Endothelial cell of umbilical vein (primary cell): ENCODE data around the gene P4HA3. TPM values are rescaled to one million over a fixed set of nuclear protein-coding genes. Genes with fewer than 3 reads are reported as not detected.

ENCODE experiments used
- BruUV-seq: library from RNA; stranded (reverse); fragments of 400-500 nt; replicated peaks from 2 replicates; lab custom pipeline; 2021; lab: Mats Ljungman, UMichigan
- CTCF ChIA-PET: fragments of 300-600, 350-600 bp; sonication (Branson Sonifier 250); formaldehyde crosslinking; loops from one replicate; lab custom pipeline; 2021; ENCODE audit warnings: antibody characterized with exemption, inconsistent platforms; lab: Charles Lee
- POLR2A ChIA-PET: fragments of 300-600, 350-600 bp; sonication (Branson Sonifier 250); formaldehyde crosslinking; loops from one replicate; lab custom pipeline; 2021; ENCODE audit warnings: antibody characterized with exemption, inconsistent platforms; lab: Charles Lee
- DNase-seq: peaks from one replicate; pipeline ENCODE4 v3.0.0-alpha.2; 2011; ENCODE audit warnings: low read depth, low spot score
- FAIRE-seq: peaks from 2 replicates; lab custom pipeline; 2011; peaks lifted over from hg19 to GRCh38; lab: Jason Lieb, UNC
- H2AFZ ChIP-seq: 2 replicates; pipeline ENCODE4 v1.6.0; 2012; ENCODE audit warnings: low read depth, low read length, control low read depth, inconsistent platforms
- H3K27ac ChIP-seq: 2 replicates; pipeline ENCODE4 v1.5.1; 2011; ENCODE audit warnings: low read depth, mild to moderate bottlenecking, control low read depth, low read length, moderate library complexity; ENCODE audit not compliant: insufficient read depth
- H3K27me3 ChIP-seq, 2 experiments: 2 replicates each; pipeline versions ENCODE4 v1.6.0 to v1.6.1; 2011; ENCODE audit warnings: low read length in 2 of 2, mixed read lengths in 1 of 2; ENCODE audit not compliant: control insufficient read depth in 2 of 2, insufficient read depth in 2 of 2
- H3K36me3 ChIP-seq, 2 experiments: 2 replicates in 1 of 2; 3 replicates in 1 of 2; pipeline ENCODE4 v1.5.1; 2011; ENCODE audit warnings: low read length in 2 of 2, mild to moderate bottlenecking in 1 of 2, moderate library complexity in 1 of 2; ENCODE audit not compliant: control insufficient read depth in 2 of 2, insufficient read depth in 2 of 2; ENCODE audit errors: extremely low read depth in 1 of 2
- H3K4me1 ChIP-seq: 3 replicates; pipeline ENCODE4 v1.5.1; 2011; ENCODE audit warnings: mild to moderate bottlenecking, low read length; ENCODE audit not compliant: control insufficient read depth, insufficient read depth; ENCODE audit errors: extremely low read depth
- H3K4me2 ChIP-seq: 2 replicates; pipeline ENCODE4 v1.6.1; 2011; ENCODE audit warnings: low read length, control low read depth, mixed read lengths; ENCODE audit not compliant: insufficient read depth
- H3K4me3 ChIP-seq, 3 experiments: fragments of 200-600 bp in 1 of 3; sonication (generic), shearing (Covaris generic) in 1 of 3; replicated peaks in 1 of 3; 2 replicates each; pipeline ENCODE4 v1.5.1; 2011 to 2016; ENCODE audit warnings: control low read depth in 3 of 3, low read length in 3 of 3, mild to moderate bottlenecking in 2 of 3, inconsistent platforms in 1 of 3, low read depth in 1 of 3, moderate library complexity in 1 of 3; ENCODE audit not compliant: insufficient read depth in 1 of 3
- H3K79me2 ChIP-seq: 2 replicates; pipeline ENCODE4 v1.6.0; 2012; ENCODE audit warnings: low read length, inconsistent platforms; ENCODE audit not compliant: control insufficient read depth, insufficient read depth
- H3K9ac ChIP-seq: replicated peaks from 2 replicates; pipeline ENCODE3; 2011; ENCODE audit warnings: low read length, control low read depth; ENCODE audit not compliant: insufficient read depth; ENCODE audit errors: extremely low read depth
- H3K9me1 ChIP-seq: replicated peaks from 3 replicates; pipeline ENCODE4 v1.6.0; 2011; ENCODE audit warnings: mild to moderate bottlenecking, low read length; ENCODE audit not compliant: control insufficient read depth, insufficient read depth; ENCODE audit errors: extremely low read depth
- H3K9me3 ChIP-seq: replicated peaks from 2 replicates; pipeline ENCODE4 v1.5.1; 2012; ENCODE audit warnings: low read length, inconsistent platforms; ENCODE audit not compliant: control insufficient read depth, insufficient read depth
- H4K20me1 ChIP-seq: replicated peaks from 2 replicates; pipeline ENCODE3; 2011; ENCODE audit warnings: mild to moderate bottlenecking, low read length; ENCODE audit not compliant: control insufficient read depth, insufficient read depth; ENCODE audit errors: extremely low read depth
- EZH2 ChIP-seq: IDR thresholded peaks from 2 replicates; pipeline ENCODE4 v1.6.1; 2012; ENCODE audit warnings: borderline replicate concordance, low read depth, mild to moderate bottlenecking, moderate library complexity, low read length, inconsistent platforms; ENCODE audit not compliant: severe bottlenecking
- FOS ChIP-seq: IDR thresholded peaks from 2 replicates; pipeline ENCODE4 v1.6.1; 2011; ENCODE audit warnings: mild to moderate bottlenecking, low read length, moderate library complexity, borderline replicate concordance; ENCODE audit not compliant: insufficient read depth
- GATA2 ChIP-seq: IDR thresholded peaks from 2 replicates; pipeline ENCODE4 v1.7.0; 2011; ENCODE audit warnings: low read depth, mild to moderate bottlenecking, moderate library complexity, mixed read lengths, low read length; ENCODE audit not compliant: insufficient read length, insufficient read depth
- JUN ChIP-seq: IDR thresholded peaks from 2 replicates; pipeline ENCODE4 v1.6.1; 2011; ENCODE audit warnings: borderline replicate concordance, low read depth; ENCODE audit not compliant: insufficient read length, insufficient read depth
- MYC ChIP-seq: IDR thresholded peaks from one replicate; pipeline ENCODE4 v1.6.1; 2011; ENCODE audit warnings: mild to moderate bottlenecking, low read depth, low read length
- POLR2A ChIP-seq: IDR thresholded peaks from 2 replicates; pipeline ENCODE4 v1.6.1; 2012; ENCODE audit warnings: low read depth, mild to moderate bottlenecking, control low read depth, low read length
- POLR2AphosphoS5 ChIP-seq: IDR thresholded peaks from 2 replicates; pipeline ENCODE4 v1.6.1; 2012; ENCODE audit warnings: low read depth, mild to moderate bottlenecking, control low read depth, low read length, moderate library complexity; ENCODE audit not compliant: insufficient read depth
- dilution Hi-C: fragments of 300-500 bp; cut with MboI; formaldehyde crosslinking; loops from one replicate; pipeline ENCODE4 v1.15.0; 2019; ENCODE audit warnings: low sequenced_read_pairs; ENCODE audit not compliant: extremely low pct_ligation_motif_present
- intact Hi-C: fragments of 100-400 bp; cut with micrococcal nuclease; formaldehyde crosslinking; loops from one replicate; pipeline ENCODE4 v1.10.0; 2022
- polyA plus RNA-seq, 4 experiments: library from polyadenylated mRNA; depleted of rRNA in 3 of 4; stranded (reverse) in 3 of 4; unstranded in 1 of 4; fragments of >200 nt; gene quantifications; 2 replicates each; pipeline versions ENCODE4 v1.2.1 to v1.2.3, GENCODE V29; 2011 to 2012; ENCODE audit warnings: missing spikeins in 1 of 4
- total RNA-seq: library from RNA; stranded (reverse); gene quantifications from 2 replicates; pipeline ENCODE4 v1.2.3, GENCODE V29; 2021
- TF ChIP-seq, protein P1 (sequence below): IDR thresholded peaks from 2 replicates; pipeline ENCODE4 v1.6.1; 2011; ENCODE audit not compliant: insufficient read depth, insufficient read length
- TF ChIP-seq, protein P2 (sequence below), 2 donors: IDR thresholded peaks; 1 replicate in 1 of 2; 2 replicates in 1 of 2; pipeline ENCODE4 v1.5.1; 2011; ENCODE audit warnings: low read length in 2 of 2, mild to moderate bottlenecking in 2 of 2, moderate library complexity in 2 of 2, control low read depth in 1 of 2, inconsistent platforms in 1 of 2, low read depth in 1 of 2; ENCODE audit not compliant: insufficient read depth in 1 of 2; ENCODE audit errors: extremely low read depth in 1 of 2

Gene P4HA3
- total and polyA plus RNA-seq, 2 donors (not counting 3 experiments of a cell fraction or from before 2014, with no cell fraction given) = 26.9 to 40.0 TPM

DNA sequence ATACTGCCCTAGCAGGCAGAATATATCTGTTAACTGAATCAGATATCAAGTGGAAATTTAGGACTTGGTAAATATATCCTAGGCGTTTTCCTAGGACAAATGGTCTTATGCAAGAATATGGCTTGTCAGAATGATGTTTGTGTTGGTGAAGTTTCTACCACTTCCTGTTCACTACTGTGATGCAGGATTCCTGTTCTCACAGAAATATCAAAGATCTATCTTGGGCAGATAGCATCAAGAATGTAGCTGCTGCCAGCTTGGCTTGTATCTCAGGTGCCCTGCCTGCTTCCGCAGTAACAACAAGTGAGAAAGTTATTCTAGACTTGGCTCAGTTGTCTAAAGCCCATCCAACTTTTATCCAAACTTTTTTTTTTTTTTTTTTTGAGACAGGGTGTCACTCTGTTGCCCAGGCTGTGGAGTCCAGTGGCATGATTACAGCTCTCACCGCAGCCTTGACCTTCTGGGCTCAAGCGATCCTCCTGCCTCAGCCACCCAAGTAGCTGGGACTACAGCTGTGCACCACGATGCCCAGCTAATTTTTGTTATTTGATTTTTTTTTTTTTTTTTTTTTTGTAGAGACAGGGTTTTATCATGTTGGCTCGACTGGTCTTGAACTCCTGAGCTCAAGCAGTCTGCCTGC lies 79.0 kb downstream of the P4HA3 start:
- Histone ChIP-seq H2AFZ (no peak overlapping the region), H3K27me3 (no peaks in the 10 kb centered on the region), H3K9me1 (no peaks in the 10 kb centered on the region), H3K9me3 (no peaks in the 10 kb centered on the region), H3K27ac (no peak overlapping the region), H3K36me3 (peaks cover 0 to 2% of the 10 kb centered on the region in 2 experiments), H4K20me1 (no peaks in the 10 kb centered on the region), H3K79me2 (no peaks in the 10 kb centered on the region), H3K4me2 (no peak overlapping the region), H3K4me3 (no peak overlapping the region), H3K9ac (no peak overlapping the region), H3K4me1 (no peaks in the 10 kb centered on the region)
- intact Hi-C loops (no loop called here), dilution Hi-C loops (no loop called here)
- DNase-seq = no peak
- CTCF ChIA-PET = interaction anchor here (0.6 kb wide), 1 partner anchor 10 kb away, joined by 3 read pairs; no protein-coding TSS in a partner anchor
- FAIRE-seq = no peak
- TF ChIP-seq JUN (no peak), GATA2 (no peak), MYC (no peak), EZH2 (no peak), FOS (no peak), POLR2A (no peak), POLR2AphosphoS5 (no peak)
- TF ChIP-seq, protein P1, sequence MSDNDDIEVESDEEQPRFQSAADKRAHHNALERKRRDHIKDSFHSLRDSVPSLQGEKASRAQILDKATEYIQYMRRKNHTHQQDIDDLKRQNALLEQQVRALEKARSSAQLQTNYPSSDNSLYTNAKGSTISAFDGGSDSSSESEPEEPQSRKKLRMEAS = no peak
- TF ChIP-seq, protein P2, sequence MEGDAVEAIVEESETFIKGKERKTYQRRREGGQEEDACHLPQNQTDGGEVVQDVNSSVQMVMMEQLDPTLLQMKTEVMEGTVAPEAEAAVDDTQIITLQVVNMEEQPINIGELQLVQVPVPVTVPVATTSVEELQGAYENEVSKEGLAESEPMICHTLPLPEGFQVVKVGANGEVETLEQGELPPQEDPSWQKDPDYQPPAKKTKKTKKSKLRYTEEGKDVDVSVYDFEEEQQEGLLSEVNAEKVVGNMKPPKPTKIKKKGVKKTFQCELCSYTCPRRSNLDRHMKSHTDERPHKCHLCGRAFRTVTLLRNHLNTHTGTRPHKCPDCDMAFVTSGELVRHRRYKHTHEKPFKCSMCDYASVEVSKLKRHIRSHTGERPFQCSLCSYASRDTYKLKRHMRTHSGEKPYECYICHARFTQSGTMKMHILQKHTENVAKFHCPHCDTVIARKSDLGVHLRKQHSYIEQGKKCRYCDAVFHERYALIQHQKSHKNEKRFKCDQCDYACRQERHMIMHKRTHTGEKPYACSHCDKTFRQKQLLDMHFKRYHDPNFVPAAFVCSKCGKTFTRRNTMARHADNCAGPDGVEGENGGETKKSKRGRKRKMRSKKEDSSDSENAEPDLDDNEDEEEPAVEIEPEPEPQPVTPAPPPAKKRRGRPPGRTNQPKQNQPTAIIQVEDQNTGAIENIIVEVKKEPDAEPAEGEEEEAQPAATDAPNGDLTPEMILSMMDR (IDR thresholded peaks at IDR 0.05; ENCODE audit: extremely low read depth in 1 of 2, insufficient read depth in 1 of 2, low read depth in 1 of 2, low read length in 2 of 2) = no peak
- BruUV-seq = no TSS peak
- POLR2A ChIA-PET = no interaction called here
